Measurements from ENCODE around the gene PTGIS.

Gene PTGIS

GRCh38 chr20:49590163-49591017 lies 22.5 kb upstream of the PTGIS start:
- POLR2A ChIA-PET: no interaction called here
- TF ChIP-seq, protein P1, sequence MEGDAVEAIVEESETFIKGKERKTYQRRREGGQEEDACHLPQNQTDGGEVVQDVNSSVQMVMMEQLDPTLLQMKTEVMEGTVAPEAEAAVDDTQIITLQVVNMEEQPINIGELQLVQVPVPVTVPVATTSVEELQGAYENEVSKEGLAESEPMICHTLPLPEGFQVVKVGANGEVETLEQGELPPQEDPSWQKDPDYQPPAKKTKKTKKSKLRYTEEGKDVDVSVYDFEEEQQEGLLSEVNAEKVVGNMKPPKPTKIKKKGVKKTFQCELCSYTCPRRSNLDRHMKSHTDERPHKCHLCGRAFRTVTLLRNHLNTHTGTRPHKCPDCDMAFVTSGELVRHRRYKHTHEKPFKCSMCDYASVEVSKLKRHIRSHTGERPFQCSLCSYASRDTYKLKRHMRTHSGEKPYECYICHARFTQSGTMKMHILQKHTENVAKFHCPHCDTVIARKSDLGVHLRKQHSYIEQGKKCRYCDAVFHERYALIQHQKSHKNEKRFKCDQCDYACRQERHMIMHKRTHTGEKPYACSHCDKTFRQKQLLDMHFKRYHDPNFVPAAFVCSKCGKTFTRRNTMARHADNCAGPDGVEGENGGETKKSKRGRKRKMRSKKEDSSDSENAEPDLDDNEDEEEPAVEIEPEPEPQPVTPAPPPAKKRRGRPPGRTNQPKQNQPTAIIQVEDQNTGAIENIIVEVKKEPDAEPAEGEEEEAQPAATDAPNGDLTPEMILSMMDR (IDR thresholded peaks at IDR 0.05; ENCODE audit: control extremely low read depth, extremely low read depth, low read depth, missing control alignments): no peak
- CTCF ChIA-PET: interaction anchor here (0.8 to 2.5 kb wide), 5 partner anchors 8 to 49 kb away, joined by 3 to 12 read pairs (median 3); no protein-coding TSS in a partner anchor
- DNase-seq (ENCODE audit: extremely low spot score): no peak

GRCh38 chr20:49589747-49590146 lies 21.8 kb upstream of the PTGIS start:
- POLR2A ChIA-PET: no interaction called here
- no peak for DNase-seq (ENCODE audit: extremely low spot score)
- CTCF ChIA-PET: interaction anchor here (1.2 to 2.5 kb wide), 3 partner anchors 11 to 48 kb away, joined by 3 to 12 read pairs (median 7); no protein-coding TSS in a partner anchor

GRCh38 chr20:49587111-49587570 lies 19.2 kb upstream of the PTGIS start:
- POLR2A ChIA-PET: no interaction called here
- TF ChIP-seq, protein P1 (IDR thresholded peaks at IDR 0.05; ENCODE audit: control extremely low read depth, extremely low read depth, low read depth, missing control alignments): no peak
- CTCF ChIA-PET: interaction anchor here (1.5 to 2.2 kb wide), 2 partner anchors 21 to 46 kb away, joined by 3 to 4 read pairs; no protein-coding TSS in a partner anchor
- DNase-seq (ENCODE audit: extremely low spot score): no peak

More at GRCh38 chr20:49589747-49590146, 21.8 kb upstream of the PTGIS start:
- TF ChIP-seq, protein P1 (IDR thresholded peaks at IDR 0.05; ENCODE audit: control extremely low read depth, extremely low read depth, low read depth, missing control alignments): no peak

GRCh38 chr20:49585585-49586245 lies 17.8 kb upstream of the PTGIS start:
- ChIA-PET CTCF (interaction anchor here (1.7 to 2.2 kb wide), 2 partner anchors 23 to 44 kb away, joined by 4 to 6 read pairs; no protein-coding TSS in a partner anchor), POLR2A (no interaction called here)
- TF ChIP-seq, protein P1 (IDR thresholded peaks at IDR 0.05; ENCODE audit: control extremely low read depth, extremely low read depth, low read depth, missing control alignments): no peak

GRCh38 chr20:49584418-49585382 lies 16.8 kb upstream of the PTGIS start:
- ChIA-PET CTCF (interaction anchor here (1.4 to 2.2 kb wide), 3 partner anchors 24 to 43 kb away, joined by 3 to 6 read pairs (median 4); no protein-coding TSS in a partner anchor), POLR2A (no interaction called here)
- TF ChIP-seq, protein P1 (IDR thresholded peaks at IDR 0.05; ENCODE audit: control extremely low read depth, extremely low read depth, low read depth, missing control alignments): no peak
- no peak for DNase-seq (ENCODE audit: extremely low spot score)

More at GRCh38 chr20:49585585-49586245, 17.8 kb upstream of the PTGIS start:
- DNase-seq (ENCODE audit: extremely low spot score): no peak

Measured in GM10248 (cell line).